GM12875 (cell line): ENCODE results near the gene STX2.
"Not testable (repeated sequence)": the region's sequence is repeated elsewhere in the genome, so short reads cannot be mapped to it uniquely, and the experiment has no call there.

Source experiments
- H3K4me3 ChIP-seq: one replicate; pipeline ENCODE4 v1.5.1; 2011; ENCODE audit warnings: low read depth, low read length, control low read depth
- CTCF ChIP-seq: IDR thresholded peaks from 2 replicates; pipeline ENCODE4 v1.5.1; 2011; ENCODE audit warnings: low read depth, mild to moderate bottlenecking, control low read depth, inconsistent platforms, low read length, moderate library complexity, borderline replicate concordance; ENCODE audit not compliant: insufficient read depth

The STX2 gene

GRCh38 chr12:130862161-130862560 lies 23.1 kb upstream of the STX2 start:
- TF ChIP-seq CTCF: no peak
- no peak overlapping the region for H3K4me3 ChIP-seq

GRCh38 chr12:130860311-130860710 lies 21.3 kb upstream of the STX2 start:
- no peak overlapping the region for H3K4me3 ChIP-seq

GRCh38 chr12:130859161-130859560 lies 20.1 kb upstream of the STX2 start:
- TF ChIP-seq CTCF: no peak

More at GRCh38 chr12:130860311-130860710, 21.3 kb upstream of the STX2 start:
- TF ChIP-seq CTCF: no peak

GRCh38 chr12:130858084-130858483 lies 19.0 kb upstream of the STX2 start:
- TF ChIP-seq CTCF: no peak
- no peak overlapping the region for H3K4me3 ChIP-seq

More at GRCh38 chr12:130859161-130859560, 20.1 kb upstream of the STX2 start:
- H3K4me3 ChIP-seq: no peak overlapping the region

- H3K4me3 ChIP-seq: no peak overlapping the region
- TF ChIP-seq CTCF: no peak
Measured at GRCh38 chr12:130856088-130856487, 17.0 kb upstream of the STX2 start.

GRCh38 chr12:130850418-130851021 lies 11.5 kb upstream of the STX2 start:
- no peak overlapping the region for H3K4me3 ChIP-seq
- TF ChIP-seq CTCF: no peak

- TF ChIP-seq CTCF: no peak
- no peak overlapping the region for H3K4me3 ChIP-seq
Measured at GRCh38 chr12:130849561-130850417, 10.7 kb upstream of the STX2 start.

GRCh38 chr12:130848785-130849305 lies 9.8 kb upstream of the STX2 start:
- H3K4me3 ChIP-seq: not testable (repeated sequence)

GRCh38 chr12:130848105-130848504 lies 9.1 kb upstream of the STX2 start:
- not testable (repeated sequence) for H3K4me3 ChIP-seq
